Measurements from ENCODE around the gene DYNAP. TPM values are rescaled to one million over a fixed set of nuclear protein-coding genes. Genes with fewer than 3 reads are reported as not detected.

The DYNAP gene
- total and polyA plus RNA-seq, 2 of the 13 experiments (the other 11 are each of a cell fraction or from before 2014, with no cell fraction given) = not detected

GRCh38 chr18:54585743-54586142 is 5.3 kb upstream of the DYNAP start:
- in situ Hi-C loops (cut with HindIII; ENCODE audit: extremely low pct_ligation_motif_present, low pct_unique_long_range_greater_than_20kb) (no loop called here), intact Hi-C loops (cut with micrococcal nuclease; ENCODE audit: unreplicated experiment) (no loop called here)
- POLR2A ChIA-PET = no interaction called here
- FAIRE-seq (no peak), ATAC-seq (no peak), DNase-seq (ENCODE audit: low spot score) (no peak)
- Histone ChIP-seq H4K20me1 (ENCODE audit: insufficient read depth, low read length) (no peaks in the 10 kb centered on the region), H3K36me3 (replicated peaks in 1 of 2; ENCODE audit: control insufficient read depth in 1 of 2, insufficient read depth in 2 of 2, low read length in 2 of 2) (no peaks in the 10 kb centered on the region), H3K27ac (ENCODE audit: extremely low read length, insufficient read depth, low read length) (no peak overlapping the region), H3K4me2 (ENCODE audit: low read depth, low read length) (no peak overlapping the region), H3K79me2 (ENCODE audit: insufficient read depth, low read length) (no peaks in the 10 kb centered on the region), H3K9ac (ENCODE audit: insufficient read depth, low read depth, low read length) (no peak overlapping the region), H2AFZ (ENCODE audit: low read length) (no peak overlapping the region), H3K27me3 (ENCODE audit: control insufficient read depth in 1 of 2, insufficient read depth in 2 of 2, low read length in 2 of 2) (no peaks in the 10 kb centered on the region), H3K4me3 (replicated peaks in 1 of 3; ENCODE audit: insufficient read depth in 1 of 3, low read depth in 2 of 3, low read length in 3 of 3) (no peak overlapping the region), H3K4me1 (ENCODE audit: insufficient read depth, low read length) (no peaks in the 10 kb centered on the region), H3K9me3 (ENCODE audit: low read length) (no peaks in the 10 kb centered on the region)
- TF ChIP-seq ZNF234 (CRISPR knock-in tag; conservative IDR thresholded peaks at IDR 0.05) (no peak), NCOA5 (CRISPR knock-in tag; IDR thresholded peaks at IDR 0.05) (no peak), GZF1 (CRISPR knock-in tag; IDR thresholded peaks at IDR 0.05) (no peak), ZNF772 (CRISPR knock-in tag; IDR thresholded peaks at IDR 0.05) (no peak), ELF4 (CRISPR knock-in tag; IDR thresholded peaks at IDR 0.05; ENCODE audit: borderline replicate concordance) (no peak), FOXK2 (IDR thresholded peaks at IDR 0.05) (no peak), JUNB (CRISPR knock-in tag; IDR thresholded peaks at IDR 0.05; ENCODE audit: borderline replicate concordance) (no peak), MYNN (CRISPR knock-in tag; IDR thresholded peaks at IDR 0.05; ENCODE audit: low read depth) (no peak), POLR2G (IDR thresholded peaks at IDR 0.05; ENCODE audit: low read depth, low read length) (no peak), HDAC6 (IDR thresholded peaks at IDR 0.05; ENCODE audit: low read depth, low read length) (no peak), ATF7 (IDR thresholded peaks at IDR 0.05) (no peak), ATF7 (CRISPR knock-in tag; IDR thresholded peaks at IDR 0.05) (no peak), GRHL1 (CRISPR knock-in tag; conservative IDR thresholded peaks at IDR 0.05) (no peak), PTBP1 (IDR thresholded peaks at IDR 0.05; ENCODE audit: low read depth, low read length, poor library complexity, severe bottlenecking) (no peak)
- CTCF ChIA-PET (ENCODE audit: low intra/inter-chr PET ratio, low total read pairs) = no interaction called here
- no TSS peak for BruUV-seq (replicated peaks)
- WGBS (ENCODE audit: low lambda C conversion rate) = 0% methylated on average over 6 of the region's 6 CpGs
